Measurements from ENCODE around the gene CDH12.
"Not testable (repeated sequence)": the region's sequence is repeated elsewhere in the genome, so short reads cannot be mapped to it uniquely, and the experiment has no call there.

Gene CDH12

DNA sequence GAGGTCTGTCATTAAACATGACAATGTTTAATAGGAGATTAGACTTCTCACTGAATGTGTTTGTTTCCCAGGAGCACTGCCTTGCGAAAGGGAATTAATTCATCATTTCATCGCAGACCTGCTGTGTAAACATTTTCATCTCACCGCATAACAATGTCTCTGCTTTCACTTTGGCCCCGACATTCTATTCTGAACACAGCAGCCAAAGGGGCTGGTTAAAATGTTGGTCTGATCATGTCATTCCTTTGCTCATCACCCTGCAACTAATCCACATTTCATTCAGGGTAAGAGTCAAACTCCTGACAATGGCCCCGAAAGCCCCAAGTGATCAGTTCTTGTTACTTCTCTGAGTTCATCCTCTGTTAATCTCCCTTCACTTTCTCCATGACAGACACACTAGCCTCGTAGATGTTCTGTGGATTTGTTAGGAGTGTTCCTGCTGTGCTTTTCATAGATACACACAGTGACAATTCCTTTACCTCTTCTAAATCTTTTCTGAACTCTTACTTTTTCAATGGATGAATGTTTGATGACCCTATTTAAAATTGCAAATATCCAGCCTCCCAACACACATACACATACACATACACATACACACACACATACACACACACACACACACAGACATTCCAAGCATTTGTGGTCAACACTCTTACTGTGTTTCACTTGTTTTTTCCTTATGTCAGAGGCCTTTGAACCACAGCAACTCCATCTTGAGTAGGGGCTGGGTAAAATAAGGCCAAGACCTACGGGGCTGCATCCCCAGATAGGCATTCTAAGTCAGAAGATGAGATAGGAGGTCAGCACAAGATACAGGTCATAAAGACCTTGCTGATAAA, 688.0 kb downstream of the CDH12 start:
- DNase-seq (ENCODE audit: low read depth, low spot score), result not testable (repeated sequence)

GRCh38 chr5:22156953-22157352, 696.2 kb downstream of the CDH12 start:
- DNase-seq (ENCODE audit: low read depth, low spot score), result not testable (repeated sequence)

DNA sequence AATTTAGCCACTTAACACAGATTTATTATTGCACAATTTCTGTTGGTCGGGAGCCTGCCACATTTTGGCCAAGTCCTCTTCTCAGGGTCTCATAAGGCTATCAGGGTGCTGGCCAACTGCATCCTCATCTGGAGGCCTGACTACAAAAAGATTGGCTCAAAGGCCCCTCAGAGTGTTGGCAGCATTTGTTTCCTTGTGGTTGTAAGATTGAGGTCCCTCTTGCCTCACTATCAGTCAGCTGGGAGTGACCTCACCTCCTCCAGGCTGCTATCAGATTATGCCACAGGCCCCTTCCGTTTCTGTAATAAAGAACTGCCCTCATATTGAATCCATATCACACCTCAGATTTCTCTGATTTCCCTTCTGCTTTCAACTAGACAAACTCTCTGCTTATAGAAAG, 698.4 kb downstream of the CDH12 start:
- DNase-seq (ENCODE audit: low read depth, low spot score), result not testable (repeated sequence)

DNA sequence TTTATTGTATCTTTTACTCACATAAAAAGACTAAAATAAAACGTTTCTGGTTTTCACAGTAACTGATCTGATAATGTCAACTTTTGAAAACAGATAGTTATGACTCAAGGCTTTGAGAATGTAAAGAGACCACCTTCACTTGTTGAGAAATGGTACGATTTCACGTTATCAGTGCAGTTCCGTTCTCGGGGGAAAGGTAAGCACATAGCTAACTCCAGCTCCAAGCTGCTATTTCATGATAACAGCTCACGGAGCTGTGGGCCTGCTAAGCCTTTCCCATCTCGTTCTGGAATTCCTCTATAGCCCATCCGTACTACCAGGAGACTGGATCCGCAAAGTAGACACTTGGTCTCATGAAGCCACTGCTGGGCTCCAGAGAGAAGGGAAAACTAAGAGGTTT, 701.3 kb downstream of the CDH12 start:
- not testable (repeated sequence) for DNase-seq (ENCODE audit: low read depth, low spot score)

- not testable (repeated sequence) for DNase-seq (ENCODE audit: low read depth, low spot score)
Observed at GRCh38 chr5:22140418-22140817, 712.7 kb downstream of the CDH12 start.

DNA sequence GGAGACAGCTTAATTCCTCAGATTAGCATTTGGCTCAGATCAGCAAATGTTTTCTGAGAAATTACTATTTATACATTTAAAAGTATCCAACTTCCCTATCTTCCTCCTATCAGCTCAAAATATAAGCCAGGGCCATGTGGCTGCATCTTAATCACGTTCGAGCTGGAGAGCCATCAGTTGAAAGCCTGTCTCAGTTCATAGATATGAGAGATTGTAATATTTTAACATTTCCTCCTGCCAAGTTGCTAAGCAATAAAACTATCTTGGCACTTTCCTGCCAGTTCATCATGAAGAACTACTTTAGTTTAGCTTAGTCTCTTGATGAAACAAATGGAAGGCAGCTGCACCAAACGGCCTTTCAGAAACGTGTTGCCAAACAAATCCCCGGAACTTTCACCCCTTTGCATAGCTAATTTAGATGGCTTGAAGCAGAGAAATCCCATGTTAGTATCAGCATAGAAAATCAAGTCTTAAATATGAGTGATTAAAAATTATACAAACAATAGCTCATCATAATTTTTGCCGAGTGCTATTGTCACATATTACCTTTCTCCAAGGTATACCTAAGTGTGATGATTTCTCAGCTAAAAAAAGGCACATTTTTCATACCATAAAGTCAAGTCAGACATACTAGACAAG, 713.4 kb downstream of the CDH12 start:
- not testable (repeated sequence) for DNase-seq (ENCODE audit: low read depth, low spot score)

- DNase-seq (ENCODE audit: low read depth, low spot score), result no peak
Observed at GRCh38 chr5:22111320-22111719, 741.8 kb downstream of the CDH12 start.

DNA sequence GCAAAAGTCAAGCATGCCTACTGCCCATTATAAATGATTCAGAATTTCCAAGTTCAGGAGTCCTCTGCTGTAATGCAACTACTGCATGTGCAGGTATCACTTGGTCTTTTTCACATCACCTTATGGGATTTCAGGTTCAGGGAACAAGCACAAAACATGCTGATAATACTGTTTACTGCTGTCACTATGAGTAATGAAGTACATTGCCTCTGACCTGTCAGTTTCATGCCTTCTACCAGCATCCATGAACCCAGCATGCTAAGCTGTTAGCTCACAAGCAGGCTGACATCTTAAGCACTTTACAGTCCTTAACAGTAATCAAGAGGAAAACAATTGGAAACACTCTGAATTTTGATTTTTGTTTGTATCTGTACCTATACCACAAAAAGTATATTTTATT, 743.8 kb downstream of the CDH12 start:
- no peak for DNase-seq (ENCODE audit: low read depth, low spot score)

- DNase-seq (ENCODE audit: low read depth, low spot score), result no peak
Observed at GRCh38 chr5:22108545-22108944, 744.6 kb downstream of the CDH12 start.

- no peak for DNase-seq (ENCODE audit: low read depth, low spot score)
Observed at GRCh38 chr5:22102823-22103359, 750.3 kb downstream of the CDH12 start.

GRCh38 chr5:22088517-22088916, 764.6 kb downstream of the CDH12 start:
- DNase-seq (ENCODE audit: low read depth, low spot score), result no peak

DNA sequence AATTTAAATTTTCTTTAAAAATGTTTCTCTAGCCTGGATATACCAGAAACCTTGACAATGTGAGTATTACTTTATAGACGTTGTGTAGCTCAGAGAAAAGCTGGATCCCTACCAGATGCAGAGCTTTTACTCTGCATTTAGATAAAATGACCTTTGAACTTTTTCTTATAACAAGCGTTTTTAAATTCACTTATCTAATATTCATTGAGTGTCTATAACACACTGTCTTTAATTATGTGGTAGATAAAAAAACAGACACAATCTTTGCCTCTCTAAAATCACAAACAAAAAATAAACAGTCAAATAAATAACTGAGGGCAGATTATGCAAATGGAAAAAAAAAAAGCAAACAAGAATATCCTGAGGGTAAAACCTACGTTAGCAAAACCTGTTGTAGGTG, 773.6 kb downstream of the CDH12 start:
- no peak for DNase-seq (ENCODE audit: low read depth, low spot score)

DNA sequence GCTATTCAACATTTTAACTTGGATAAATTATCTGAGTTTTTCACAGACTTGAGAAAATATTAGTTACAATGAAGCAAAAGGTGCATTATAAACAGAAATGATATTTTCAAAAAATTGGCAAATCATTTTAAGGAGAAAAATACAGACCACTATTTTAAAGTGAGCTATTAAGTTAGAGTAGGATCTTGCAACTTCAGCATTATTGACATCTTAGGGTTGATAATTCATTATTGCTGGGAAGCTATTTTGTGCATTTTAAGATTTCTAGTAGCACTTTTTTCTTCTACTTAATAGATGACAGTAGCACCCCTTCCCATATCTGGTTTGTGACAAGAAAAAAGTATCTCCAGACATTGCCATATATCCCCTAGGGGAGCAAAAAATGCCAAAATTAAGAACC, 774.1 kb downstream of the CDH12 start:
- no peak for DNase-seq (ENCODE audit: low read depth, low spot score)

DNA sequence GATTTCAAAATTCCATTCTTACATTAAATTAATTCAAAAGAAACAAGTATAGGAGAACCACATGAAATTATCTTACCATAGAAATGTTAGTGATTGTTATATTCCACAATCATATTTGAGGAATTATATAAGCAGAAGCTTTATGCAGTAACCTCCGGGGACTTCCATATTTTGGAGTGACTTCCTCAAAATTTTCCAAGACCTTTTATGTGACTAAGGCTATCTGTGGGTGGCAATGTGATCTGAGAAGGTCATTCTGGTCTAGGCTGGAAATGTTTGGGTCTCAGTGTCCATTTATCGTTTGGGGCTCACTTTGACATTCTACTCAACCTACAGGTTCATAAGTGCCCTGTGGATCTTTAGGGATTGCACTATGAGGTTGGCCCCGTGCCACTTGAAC, 776.6 kb downstream of the CDH12 start:
- DNase-seq (ENCODE audit: low read depth, low spot score), result no peak

- no peak for DNase-seq (ENCODE audit: low read depth, low spot score)
Observed at GRCh38 chr5:22070186-22070728, 782.9 kb downstream of the CDH12 start.

DNA sequence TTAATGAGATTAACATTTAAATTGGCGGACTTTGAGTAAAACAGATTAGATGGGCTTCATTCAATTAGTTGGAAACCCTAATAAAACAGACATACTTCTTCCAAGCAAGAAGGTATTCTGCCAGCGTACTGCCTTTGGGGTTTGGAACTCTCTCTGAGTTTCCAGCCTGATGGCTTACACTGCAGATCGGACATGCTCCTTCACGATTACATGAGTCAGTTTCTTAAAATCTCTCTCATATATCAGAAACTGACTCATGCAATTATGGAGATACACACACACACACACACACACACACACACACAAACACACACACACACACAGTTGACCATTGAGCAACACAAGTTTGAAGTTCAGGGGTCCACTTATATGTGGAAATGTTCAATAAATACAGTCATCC, 789.4 kb downstream of the CDH12 start:
- no peak for DNase-seq (ENCODE audit: low read depth, low spot score)

- DNase-seq (ENCODE audit: low read depth, low spot score), result no peak
Observed at GRCh38 chr5:22058620-22059019, 794.5 kb downstream of the CDH12 start.

DNA sequence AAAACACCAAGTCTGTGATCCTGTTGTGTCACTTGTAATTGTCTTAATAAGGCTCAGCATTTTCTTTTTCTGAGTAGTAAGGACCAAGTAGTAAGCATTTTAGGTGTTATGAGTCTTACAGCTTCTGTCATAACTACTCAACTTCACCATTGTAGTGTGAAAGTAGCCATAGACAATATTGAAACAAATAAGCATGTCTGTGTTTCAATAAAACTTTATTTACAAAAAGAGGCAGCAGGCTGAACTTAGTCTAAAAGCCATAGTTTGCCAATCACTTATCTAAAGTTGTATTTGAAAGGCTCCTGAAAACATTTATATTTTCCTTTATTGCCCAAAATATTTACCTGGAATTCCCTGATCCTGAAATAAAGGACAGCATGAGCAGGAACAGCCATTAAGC, 796.1 kb downstream of the CDH12 start:
- no peak for DNase-seq (ENCODE audit: low read depth, low spot score)

- no peak for DNase-seq (ENCODE audit: low read depth, low spot score)
Observed at GRCh38 chr5:22056601-22057000, 796.5 kb downstream of the CDH12 start.

GRCh38 chr5:22053195-22053594, 799.9 kb downstream of the CDH12 start:
- DNase-seq (ENCODE audit: low read depth, low spot score), result no peak

GRCh38 chr5:22051881-22052280, 801.3 kb downstream of the CDH12 start:
- no peak for DNase-seq (ENCODE audit: low read depth, low spot score)

DNA sequence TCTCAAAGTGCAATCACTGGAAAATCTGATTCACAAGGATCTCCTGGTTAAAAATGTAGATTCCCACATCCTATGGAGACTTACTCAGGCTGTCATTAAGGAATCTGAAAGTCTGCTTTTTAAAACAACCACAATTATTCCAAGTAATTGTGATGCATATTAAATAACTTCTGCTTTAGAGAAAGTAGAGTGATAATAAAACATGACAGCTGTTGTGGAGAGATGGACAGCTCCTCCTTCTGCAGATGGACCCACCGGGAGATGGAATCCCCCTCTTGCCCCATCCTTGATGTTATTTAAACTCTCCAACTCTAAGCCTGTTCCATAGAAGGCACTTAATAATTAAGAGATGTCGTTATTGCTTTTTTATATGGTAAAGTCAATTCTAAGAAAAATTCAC, 802.2 kb downstream of the CDH12 start:
- no peak for DNase-seq (ENCODE audit: low read depth, low spot score)

DNA sequence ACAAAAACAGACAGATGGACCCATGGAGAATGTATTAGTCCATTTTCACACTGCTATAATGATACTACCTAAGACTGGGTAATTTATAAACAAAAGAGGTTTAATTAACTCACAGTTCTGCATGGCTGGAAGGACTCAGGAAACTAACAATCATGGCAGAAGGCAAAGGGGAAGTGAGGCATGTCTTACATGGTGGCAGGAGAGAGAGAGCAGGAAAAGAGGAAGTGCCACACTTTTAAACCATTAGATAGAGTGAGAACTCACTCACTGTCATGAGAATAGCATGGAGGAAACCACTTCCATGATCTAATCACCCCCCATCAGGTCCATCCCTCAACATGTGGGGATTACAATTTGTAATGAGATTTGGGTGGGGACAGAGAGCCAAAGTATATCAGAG, 808.9 kb downstream of the CDH12 start:
- DNase-seq (ENCODE audit: low read depth, low spot score), result no peak
